Measurements from ENCODE around the gene TMEM86B. TPM values are rescaled to one million over a fixed set of nuclear protein-coding genes. Genes with fewer than 3 reads are reported as not detected.

Gene TMEM86B
- total RNA-seq, 2 experiments from 2014 or later = 11.7 to 11.8 TPM

DNA sequence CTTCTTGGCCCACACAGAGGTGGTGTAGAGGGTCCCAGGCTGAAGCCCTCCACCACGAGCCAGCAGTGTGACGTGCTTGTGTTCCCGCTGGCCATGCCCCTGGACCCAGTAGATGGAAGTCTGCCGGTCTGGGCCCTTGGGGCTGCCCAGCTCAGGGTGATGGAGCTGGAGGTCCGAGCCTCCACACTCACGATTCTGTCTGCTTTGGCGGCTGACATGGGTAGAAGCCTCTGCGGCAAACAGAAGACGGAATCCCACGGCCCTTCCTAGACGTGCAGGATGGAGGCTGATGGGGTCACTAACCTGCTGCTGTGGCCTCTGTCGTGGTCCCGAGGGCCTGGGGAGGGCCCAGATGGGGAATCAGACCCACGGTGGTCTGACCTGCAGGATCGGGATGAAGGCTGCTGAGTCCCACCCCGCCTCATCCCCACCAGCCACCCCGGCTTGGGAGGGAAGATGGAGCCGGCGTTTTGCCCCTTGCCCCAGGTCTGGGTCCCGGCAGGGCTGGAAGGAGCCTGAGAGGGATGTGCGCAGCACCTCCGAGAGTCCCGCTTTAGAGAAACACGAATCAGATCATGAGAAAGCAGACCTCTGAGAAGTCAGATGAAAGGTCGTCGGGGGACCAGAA, 4.4 kb downstream of the TMEM86B start:
- POLR2A ChIA-PET = no interaction called here
- Histone ChIP-seq H3K27ac (ENCODE audit: low read depth in 1 of 2, low read length in 2 of 2) (no peak overlapping the region), H3K4me1 (ENCODE audit: insufficient read depth, low read length) (no peaks in the 10 kb centered on the region), H3K36me3 (ENCODE audit: insufficient read depth, low read length) (peaks cover 23% of the 10 kb centered on the region), H3K27me3 (ENCODE audit: control insufficient read depth in 1 of 2, insufficient read depth in 2 of 2, low read length in 2 of 2) (no peaks in the 10 kb centered on the region), H3K4me3 (ENCODE audit: low read length) (no peak overlapping the region), H3K9me3 (ENCODE audit: control insufficient read depth in 1 of 2, insufficient read depth in 1 of 2, low read length in 2 of 2) (peaks cover 0 to 10% of the 10 kb centered on the region in 2 experiments)
- H3K9me3 Mint-ChIP-seq = no peaks in the 10 kb centered on the region
- H3K4me1 Mint-ChIP-seq (ENCODE audit: low read depth) = peaks cover 6% of the 10 kb centered on the region
- DNase-seq (no peak), ATAC-seq (ENCODE audit: poor library complexity) (no peak)
- H3K4me3 Mint-ChIP-seq = no peak overlapping the region
- no peaks in the 10 kb centered on the region for H3K27me3 Mint-ChIP-seq
- TF ChIP-seq, protein P1, sequence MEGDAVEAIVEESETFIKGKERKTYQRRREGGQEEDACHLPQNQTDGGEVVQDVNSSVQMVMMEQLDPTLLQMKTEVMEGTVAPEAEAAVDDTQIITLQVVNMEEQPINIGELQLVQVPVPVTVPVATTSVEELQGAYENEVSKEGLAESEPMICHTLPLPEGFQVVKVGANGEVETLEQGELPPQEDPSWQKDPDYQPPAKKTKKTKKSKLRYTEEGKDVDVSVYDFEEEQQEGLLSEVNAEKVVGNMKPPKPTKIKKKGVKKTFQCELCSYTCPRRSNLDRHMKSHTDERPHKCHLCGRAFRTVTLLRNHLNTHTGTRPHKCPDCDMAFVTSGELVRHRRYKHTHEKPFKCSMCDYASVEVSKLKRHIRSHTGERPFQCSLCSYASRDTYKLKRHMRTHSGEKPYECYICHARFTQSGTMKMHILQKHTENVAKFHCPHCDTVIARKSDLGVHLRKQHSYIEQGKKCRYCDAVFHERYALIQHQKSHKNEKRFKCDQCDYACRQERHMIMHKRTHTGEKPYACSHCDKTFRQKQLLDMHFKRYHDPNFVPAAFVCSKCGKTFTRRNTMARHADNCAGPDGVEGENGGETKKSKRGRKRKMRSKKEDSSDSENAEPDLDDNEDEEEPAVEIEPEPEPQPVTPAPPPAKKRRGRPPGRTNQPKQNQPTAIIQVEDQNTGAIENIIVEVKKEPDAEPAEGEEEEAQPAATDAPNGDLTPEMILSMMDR (IDR thresholded peaks at IDR 0.05) = no peak
- intact Hi-C loops (cut with DNase I, micrococcal nuclease) = no loop called here
- CTCF ChIA-PET = no interaction called here
- H3K36me3 Mint-ChIP-seq (ENCODE audit: low read depth) = peaks cover 53% of the 10 kb centered on the region
- H3K27ac Mint-ChIP-seq = no peak overlapping the region

DNA sequence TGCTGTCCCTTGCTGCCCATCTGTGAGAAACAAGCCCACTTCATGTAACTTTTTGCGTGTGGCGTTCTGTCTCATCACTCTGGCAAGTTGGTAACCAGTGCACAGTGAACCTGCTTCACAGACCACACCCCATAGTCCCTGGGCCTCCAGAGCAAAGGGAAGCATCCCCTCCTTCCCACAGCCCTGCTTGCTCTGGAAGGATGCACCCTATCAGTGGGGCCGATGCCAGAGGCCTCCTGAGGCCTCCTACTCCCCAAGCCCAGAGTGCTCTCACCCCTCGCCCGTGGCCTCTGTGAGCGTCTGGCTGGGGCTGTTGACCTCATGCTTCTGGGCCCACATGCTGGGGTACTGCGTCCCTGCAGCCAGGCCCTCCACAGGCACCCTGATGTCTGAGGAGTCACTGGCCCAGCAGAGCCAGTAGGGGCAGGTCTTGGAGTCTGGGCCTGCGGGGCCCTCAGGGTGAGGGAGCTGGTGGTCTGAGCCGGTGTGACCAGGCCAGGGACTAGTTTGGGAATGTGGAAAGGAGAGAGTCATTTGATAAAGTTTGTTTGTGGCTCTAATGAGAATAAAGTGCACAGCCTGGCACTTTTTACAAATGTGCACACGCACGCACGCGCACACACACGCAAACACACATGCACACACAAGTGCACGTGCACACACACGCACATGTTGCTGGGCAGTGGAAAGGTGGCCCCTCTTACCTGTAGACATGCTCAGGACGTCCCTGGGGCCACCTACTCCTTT, 5.1 kb downstream of the TMEM86B start:
- no peak overlapping the region for H3K4me3 ChIP-seq (ENCODE audit: low read length)
- H3K9me3 Mint-ChIP-seq = no peaks in the 10 kb centered on the region
- intact Hi-C loops (cut with DNase I, micrococcal nuclease) = no loop called here
- H3K36me3 ChIP-seq (ENCODE audit: insufficient read depth, low read length) = peaks cover 16% of the 10 kb centered on the region
- CTCF ChIA-PET = interaction anchor here (0.6 kb wide), 1 partner anchor 1370 kb away, joined by 3 read pairs; no protein-coding TSS in a partner anchor
- no peaks in the 10 kb centered on the region for H3K27me3 ChIP-seq (ENCODE audit: control insufficient read depth in 1 of 2, insufficient read depth in 2 of 2, low read length in 2 of 2)
- no peak overlapping the region for H3K27ac Mint-ChIP-seq
- POLR2A ChIA-PET = no interaction called here
- H3K36me3 Mint-ChIP-seq (ENCODE audit: low read depth) = peaks cover 46% of the 10 kb centered on the region
- TF ChIP-seq, protein P1 (IDR thresholded peaks at IDR 0.05) = no peak
- peaks cover 6% of the 10 kb centered on the region for H3K4me1 Mint-ChIP-seq (ENCODE audit: low read depth)
- peaks cover 0 to 10% of the 10 kb centered on the region in 2 experiments for H3K9me3 ChIP-seq (ENCODE audit: control insufficient read depth in 1 of 2, insufficient read depth in 1 of 2, low read length in 2 of 2)
- ATAC-seq (ENCODE audit: poor library complexity) (no peak), DNase-seq (no peak)
- H3K4me1 ChIP-seq (ENCODE audit: insufficient read depth, low read length) = no peaks in the 10 kb centered on the region
- H3K27ac ChIP-seq (ENCODE audit: low read depth in 1 of 2, low read length in 2 of 2) = no peak overlapping the region
- H3K27me3 Mint-ChIP-seq = no peaks in the 10 kb centered on the region
- no peak overlapping the region for H3K4me3 Mint-ChIP-seq

DNA sequence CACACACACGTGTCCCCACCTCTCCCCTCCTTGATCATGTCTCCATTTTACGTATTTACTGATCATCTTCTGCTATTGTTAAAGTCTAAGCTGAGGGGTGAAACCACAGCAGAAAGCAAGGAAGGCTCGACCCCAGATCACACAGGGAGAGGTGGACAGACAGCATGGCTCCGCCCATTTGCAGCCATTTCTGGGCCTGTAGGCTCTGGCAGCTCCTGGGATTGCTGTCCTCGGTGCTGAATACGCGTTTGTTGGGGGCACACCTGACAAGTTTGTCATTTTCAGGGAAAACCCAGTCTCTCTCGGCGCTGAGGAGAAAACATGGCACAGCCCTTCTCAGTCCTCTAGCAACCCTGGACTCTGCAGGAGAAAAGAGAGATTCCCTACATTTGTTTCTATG, 8.0 kb downstream of the TMEM86B start:
- Histone ChIP-seq H3K36me3 (ENCODE audit: insufficient read depth, low read length) (no peaks in the 10 kb centered on the region), H3K27me3 (ENCODE audit: control insufficient read depth in 1 of 2, insufficient read depth in 2 of 2, low read length in 2 of 2) (no peaks in the 10 kb centered on the region), H3K27ac (ENCODE audit: low read depth in 1 of 2, low read length in 2 of 2) (no peak overlapping the region), H3K9me3 (ENCODE audit: control insufficient read depth in 1 of 2, insufficient read depth in 1 of 2, low read length in 2 of 2) (peaks cover 0 to 27% of the 10 kb centered on the region in 2 experiments), H3K4me3 (ENCODE audit: low read length) (no peak overlapping the region), H3K4me1 (ENCODE audit: insufficient read depth, low read length) (peaks cover 13% of the 10 kb centered on the region)
- CTCF ChIA-PET = interaction anchor here (1.2 kb wide), 1 partner anchor 60 kb away, joined by 3 read pairs; no protein-coding TSS in a partner anchor
- intact Hi-C loops (cut with DNase I, micrococcal nuclease) = no loop called here
- Mint-ChIP-seq H3K27ac (no peak overlapping the region), H3K9me3 (no peaks in the 10 kb centered on the region), H3K27me3 (peaks cover 12% of the 10 kb centered on the region), H3K4me3 (no peak overlapping the region), H3K4me1 (ENCODE audit: low read depth) (peaks cover 13% of the 10 kb centered on the region), H3K36me3 (ENCODE audit: low read depth) (peaks cover 17% of the 10 kb centered on the region)
- ATAC-seq (ENCODE audit: poor library complexity) (no peak), DNase-seq (no peak)
- POLR2A ChIA-PET = no interaction called here
- TF ChIP-seq, protein P1 (IDR thresholded peaks at IDR 0.05) = no peak
